NT2/D1 (cell line): ENCODE measurements around the gene PRPF4.
"Not testable (repeated sequence)": the region's sequence is repeated elsewhere in the genome, so short reads cannot be mapped to it uniquely, and the experiment has no call there.

Experiments used
- DNase-seq: peaks from one replicate; pipeline ENCODE4 v3.0.0-alpha.2; 2011; ENCODE audit warnings: low read depth, low spot score
- H3K27me3 ChIP-seq: 2 replicates; pipeline ENCODE4 v1.6.0; 2011; ENCODE audit warnings: mild to moderate bottlenecking; ENCODE audit not compliant: insufficient read length, insufficient read depth
- H3K36me3 ChIP-seq: 2 replicates; pipeline ENCODE4 v1.6.1; 2011; ENCODE audit warnings: mild to moderate bottlenecking, low read length, mixed read lengths; ENCODE audit not compliant: insufficient read depth, insufficient read length
- H3K4me1 ChIP-seq: 2 replicates; pipeline ENCODE4 v1.5.1; 2011; ENCODE audit not compliant: insufficient read depth, insufficient read length
- H3K4me3 ChIP-seq: 2 replicates; pipeline ENCODE4 v1.5.1; 2011; ENCODE audit warnings: low read depth; ENCODE audit not compliant: insufficient read length
- H3K9ac ChIP-seq: 2 replicates; pipeline ENCODE4 v1.6.0; 2011; ENCODE audit warnings: low read depth; ENCODE audit not compliant: insufficient read length
- H3K9me3 ChIP-seq: 2 replicates; pipeline ENCODE4 v1.5.1; 2011; ENCODE audit warnings: mild to moderate bottlenecking, low read length; ENCODE audit not compliant: insufficient read depth
- SUZ12 ChIP-seq: IDR thresholded peaks from 2 replicates; pipeline ENCODE4 v1.6.1; 2011; ENCODE audit not compliant: insufficient read length, insufficient read depth; ENCODE audit errors: extremely low read depth
- YY1 ChIP-seq: IDR thresholded peaks from 2 replicates; pipeline ENCODE4 v1.6.1; 2011; ENCODE audit not compliant: insufficient read length, insufficient read depth
- ZNF274 ChIP-seq: IDR thresholded peaks from 2 replicates; pipeline ENCODE4 v1.6.1; 2011; ENCODE audit warnings: mild to moderate bottlenecking, low read depth, low read length

The PRPF4 gene

DNA sequence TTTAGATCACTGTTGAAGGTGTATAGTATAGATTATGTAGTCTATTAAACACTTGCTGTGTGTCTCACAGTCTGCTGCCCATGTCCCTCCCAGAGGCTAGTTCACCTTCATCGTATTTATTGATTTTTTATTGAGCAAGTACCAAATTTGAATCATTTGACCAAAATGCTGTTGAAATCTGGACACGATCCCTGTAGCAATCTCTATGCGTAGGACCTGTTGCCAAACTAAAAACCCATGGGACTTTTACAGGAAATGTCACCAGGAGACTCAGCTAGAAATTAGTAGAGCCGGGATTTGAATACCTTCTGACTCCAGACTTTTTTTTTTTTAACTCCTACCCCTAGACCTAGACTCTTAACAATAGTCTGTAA is 36.6 kb upstream of the PRPF4 start:
- no peaks in the 10 kb centered on the region for H3K9me3 ChIP-seq
- H3K27me3 ChIP-seq: no peaks in the 10 kb centered on the region
- TF ChIP-seq ZNF274 (no peak), SUZ12 (no peak), YY1 (no peak)
- no peak for DNase-seq
- H3K4me3 ChIP-seq: no peak overlapping the region
- no peaks in the 10 kb centered on the region for H3K4me1 ChIP-seq
- no peaks in the 10 kb centered on the region for H3K36me3 ChIP-seq
- H3K9ac ChIP-seq: no peak overlapping the region

DNA sequence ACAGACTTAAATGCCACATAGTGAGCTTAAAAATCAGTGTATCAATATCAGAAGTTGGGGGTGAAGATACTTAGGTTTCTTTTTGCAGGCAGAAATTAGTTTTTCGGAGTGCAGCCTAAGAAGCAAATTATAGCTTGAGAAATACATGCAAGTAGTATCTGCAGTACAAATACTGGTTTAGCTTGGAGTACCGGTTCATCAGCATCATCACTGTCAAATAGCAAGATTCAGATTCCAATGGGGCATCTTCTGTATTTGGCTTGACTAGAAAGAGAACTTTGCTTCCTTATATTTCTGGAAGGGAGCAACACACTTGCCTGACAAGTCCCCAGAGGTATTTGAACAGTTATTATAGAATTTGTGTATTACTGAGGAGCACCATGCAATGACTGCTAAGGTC is 34.3 kb upstream of the PRPF4 start:
- H3K36me3 ChIP-seq: no peaks in the 10 kb centered on the region
- no peak for DNase-seq
- H3K4me1 ChIP-seq: no peaks in the 10 kb centered on the region

DNA sequence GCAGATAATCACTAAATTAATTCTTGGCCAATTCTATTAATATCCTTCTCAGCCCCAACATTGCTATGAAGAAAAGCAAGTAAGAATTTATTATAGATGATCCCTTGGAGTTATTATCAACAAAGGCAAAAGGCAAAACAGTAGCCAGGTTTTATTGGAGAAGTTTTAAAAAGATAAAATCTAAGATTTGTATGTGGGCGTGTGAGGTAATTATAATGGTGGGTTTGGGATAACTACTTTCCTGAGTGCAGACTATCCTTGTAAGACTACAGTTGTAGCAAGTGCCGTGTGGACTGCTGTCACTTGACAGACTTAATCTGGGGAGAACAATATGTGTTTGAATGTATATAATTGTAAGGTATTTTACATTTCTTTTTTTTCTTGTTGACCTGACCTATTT is 30.9 kb upstream of the PRPF4 start:
- Histone ChIP-seq H3K4me1 (no peaks in the 10 kb centered on the region), H3K36me3 (no peaks in the 10 kb centered on the region), H3K27me3 (no peaks in the 10 kb centered on the region), H3K4me3 (no peak overlapping the region), H3K9ac (no peak overlapping the region), H3K9me3 (no peaks in the 10 kb centered on the region; the same call in 1 of the 2 replicates)
- no peak for TF ChIP-seq YY1
- TF ChIP-seq SUZ12: no peak
- no peak for DNase-seq

More for the DNA sequence above, 34.3 kb upstream of the PRPF4 start:
- TF ChIP-seq YY1 (no peak), SUZ12 (no peak), ZNF274 (no peak)
- Histone ChIP-seq H3K9ac (no peak overlapping the region), H3K9me3 (no peaks in the 10 kb centered on the region), H3K27me3 (no peaks in the 10 kb centered on the region), H3K4me3 (no peak overlapping the region)

DNA sequence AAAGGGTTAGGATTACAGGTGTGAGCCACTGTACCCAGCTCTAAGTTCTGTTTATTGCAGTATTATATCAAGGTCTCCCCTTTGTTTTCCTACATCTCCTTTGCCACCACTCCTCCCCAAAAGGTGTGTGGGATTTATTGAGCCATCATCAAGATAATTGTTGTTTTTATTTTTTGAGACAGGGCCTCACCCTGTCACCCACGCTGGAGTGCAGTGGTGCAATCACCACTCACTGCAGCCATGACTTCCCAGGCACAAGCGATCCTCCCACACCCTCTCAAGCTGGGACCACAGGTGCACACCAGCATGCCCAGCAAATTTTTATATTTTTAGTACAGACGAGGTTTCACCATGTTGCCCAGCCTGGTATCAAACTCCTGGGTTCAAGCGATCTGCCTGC is 29.6 kb upstream of the PRPF4 start:
- H3K9ac ChIP-seq: no peak overlapping the region
- H3K36me3 ChIP-seq: no peaks in the 10 kb centered on the region
- no peak overlapping the region for H3K4me3 ChIP-seq
- H3K9me3 ChIP-seq: no peaks in the 10 kb centered on the region; the same call in 1 of the 2 replicates
- no peak for TF ChIP-seq ZNF274
- TF ChIP-seq YY1: no peak
- TF ChIP-seq SUZ12: no peak
- DNase-seq: no peak
- no peaks in the 10 kb centered on the region for H3K27me3 ChIP-seq
- H3K4me1 ChIP-seq: no peaks in the 10 kb centered on the region

DNA sequence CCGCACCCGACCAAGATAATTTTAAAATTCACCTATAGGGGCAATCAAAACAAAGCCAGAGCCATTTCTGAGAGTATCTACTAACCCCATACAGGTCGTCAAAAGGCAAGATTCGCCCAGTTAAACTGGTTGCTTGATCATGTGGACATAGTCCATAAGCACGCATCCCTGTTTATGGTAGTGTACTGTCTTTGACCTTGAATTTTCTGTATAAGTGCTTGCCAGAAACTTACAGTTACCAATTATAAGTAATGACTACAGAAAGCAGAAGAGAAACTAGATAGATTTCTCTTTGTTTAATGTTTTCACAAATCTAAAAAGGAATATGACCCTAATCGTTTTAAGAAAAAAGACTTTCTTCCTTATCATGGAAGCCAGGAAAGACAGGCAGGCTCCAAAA is 28.5 kb upstream of the PRPF4 start:
- no peak for TF ChIP-seq YY1
- TF ChIP-seq ZNF274: no peak
- no peak for TF ChIP-seq SUZ12
- no peak overlapping the region for H3K4me3 ChIP-seq
- no peak for DNase-seq
- no peak overlapping the region for H3K9ac ChIP-seq
- H3K36me3 ChIP-seq: no peaks in the 10 kb centered on the region
- H3K4me1 ChIP-seq: no peaks in the 10 kb centered on the region
- H3K27me3 ChIP-seq: no peaks in the 10 kb centered on the region
- no peaks in the 10 kb centered on the region; the same call in 1 of the 2 replicates for H3K9me3 ChIP-seq

DNA sequence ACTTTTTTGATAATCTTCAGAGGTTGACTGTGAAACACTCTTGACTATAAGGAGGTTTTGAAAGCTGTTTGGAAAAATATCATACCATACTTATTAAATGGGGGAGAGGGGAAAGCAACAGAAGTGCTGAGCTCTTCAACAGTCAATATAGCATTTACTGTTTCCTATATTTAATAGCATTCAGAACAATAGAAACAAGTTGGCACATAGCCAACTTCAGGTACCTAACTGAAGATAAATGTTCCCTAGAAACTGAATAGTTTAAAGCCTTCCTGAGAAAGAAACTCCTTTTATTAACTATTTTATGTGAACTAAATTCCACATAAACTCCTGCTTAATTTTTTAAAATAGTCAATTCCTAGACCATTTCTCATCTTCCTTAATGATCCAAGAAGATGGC is 27.8 kb upstream of the PRPF4 start:
- H3K9ac ChIP-seq: no peak overlapping the region
- DNase-seq: no peak
- H3K27me3 ChIP-seq: no peaks in the 10 kb centered on the region
- TF ChIP-seq ZNF274 (no peak), YY1 (no peak), SUZ12 (no peak)
- H3K36me3 ChIP-seq: no peaks in the 10 kb centered on the region
- no peaks in the 10 kb centered on the region; the same call in 1 of the 2 replicates for H3K9me3 ChIP-seq
- no peak overlapping the region for H3K4me3 ChIP-seq
- no peaks in the 10 kb centered on the region for H3K4me1 ChIP-seq

DNA sequence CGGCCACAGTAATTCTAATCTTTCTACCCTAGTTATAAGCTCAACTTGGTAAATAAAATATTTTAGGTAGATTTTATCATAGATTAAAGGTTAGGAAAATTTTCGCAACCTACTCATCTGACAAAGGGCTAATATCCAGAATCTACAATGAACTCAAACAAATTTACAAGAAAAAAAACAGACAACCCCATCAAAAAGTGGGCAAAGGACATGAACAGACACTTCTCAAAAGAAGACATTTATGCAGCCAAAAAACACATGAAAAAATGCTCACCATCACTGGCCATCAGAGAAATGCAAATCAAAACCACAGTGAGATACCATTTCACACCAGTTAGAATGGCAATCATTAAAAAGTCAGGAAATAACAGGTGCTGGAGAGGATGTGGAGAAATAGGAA is 25.8 kb upstream of the PRPF4 start:
- H3K9me3 ChIP-seq, H3K4me1 ChIP-seq, H3K36me3 ChIP-seq, H3K9ac ChIP-seq, H3K4me3 ChIP-seq, H3K27me3 ChIP-seq, DNase-seq: not testable (repeated sequence)

DNA sequence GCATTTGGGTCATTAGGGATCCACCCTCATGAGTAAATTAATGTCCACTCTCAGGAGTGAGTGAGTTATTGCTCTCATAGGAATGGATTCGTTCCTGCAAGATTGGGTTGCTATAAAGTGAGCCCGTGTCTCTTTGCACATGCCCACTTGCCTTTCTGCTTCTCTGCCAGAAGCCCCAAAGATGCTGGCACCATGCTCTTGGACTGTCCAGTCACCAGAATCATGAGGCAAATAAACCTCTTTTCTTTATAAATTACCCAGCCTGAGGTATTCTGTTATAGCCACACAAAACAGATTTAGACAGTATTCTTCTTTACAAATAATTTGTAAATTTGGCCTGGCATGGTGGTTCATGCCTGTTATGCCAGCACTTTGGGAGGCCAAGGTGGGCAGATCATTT is 24.7 kb upstream of the PRPF4 start:
- TF ChIP-seq SUZ12: no peak
- TF ChIP-seq YY1: no peak
- no peak for TF ChIP-seq ZNF274
- Histone ChIP-seq H3K27me3 (no peaks in the 10 kb centered on the region), H3K36me3 (no peaks in the 10 kb centered on the region), H3K4me3 (no peak overlapping the region), H3K4me1 (no peaks in the 10 kb centered on the region), H3K9me3 (no peaks in the 10 kb centered on the region; the same call in 1 of the 2 replicates), H3K9ac (no peak overlapping the region)
- no peak for DNase-seq
